ENCODE data around the gene C10orf71.

Gene C10orf71, protein sequence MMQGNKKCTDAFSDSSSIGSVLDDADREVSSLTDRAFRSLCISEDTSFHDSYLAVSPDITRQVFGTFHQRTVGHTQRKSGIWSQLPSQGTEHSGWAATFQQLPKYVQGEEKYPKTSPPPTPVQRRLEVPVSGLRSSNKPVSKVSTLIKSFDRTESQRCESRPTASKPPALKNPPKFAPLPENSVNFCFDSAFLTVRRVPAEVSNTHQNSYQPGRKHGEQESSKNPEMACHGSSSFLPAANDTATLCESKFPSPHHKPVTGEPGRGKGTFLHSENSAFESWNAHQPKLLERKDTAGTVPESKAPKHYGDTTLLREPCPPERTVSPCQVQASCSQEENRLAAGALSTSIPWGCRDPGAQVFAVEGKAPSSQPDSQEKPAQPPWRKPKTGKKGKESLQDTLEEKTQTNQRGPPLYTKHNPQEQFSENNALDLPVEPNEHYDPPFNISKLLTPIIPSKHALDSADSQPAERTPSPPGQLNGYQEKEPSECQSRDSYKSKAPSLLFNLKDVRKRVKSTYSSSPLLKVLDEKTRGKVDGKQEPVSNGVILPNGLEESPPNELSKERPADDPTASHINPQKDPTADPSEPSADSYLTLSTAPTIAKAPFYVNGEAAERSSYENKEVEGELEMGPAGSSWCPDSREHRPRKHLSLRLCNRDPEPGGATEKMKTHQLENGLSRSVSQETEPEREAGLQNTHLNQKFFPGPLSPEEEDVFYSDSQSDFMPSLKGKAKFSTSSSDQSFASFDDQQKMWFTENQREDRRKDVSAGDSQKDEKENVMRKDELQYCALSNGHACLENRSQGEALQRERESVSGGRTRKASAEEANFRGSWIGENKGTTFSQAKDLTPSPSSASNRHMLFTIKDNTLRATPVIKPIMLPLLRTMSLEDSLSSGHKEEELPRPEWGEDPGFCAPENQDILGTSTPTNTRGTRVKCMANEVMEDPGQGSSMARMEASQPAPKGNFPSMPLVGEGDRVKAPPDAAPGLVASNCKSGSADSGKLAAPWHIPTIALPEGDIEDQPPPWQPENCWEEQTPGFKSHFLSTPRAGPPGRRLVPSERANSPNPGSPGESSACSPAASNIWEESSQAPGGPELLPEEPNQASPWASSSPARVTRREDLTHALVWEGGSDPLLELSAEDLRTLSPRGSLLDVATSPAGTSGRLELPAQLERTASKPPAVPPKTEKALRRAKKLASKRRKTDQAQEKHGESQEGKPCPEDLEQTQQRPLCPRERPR (N-terminal part only)
- 0 reads per million in 4 donors for total RNA-seq

DNA sequence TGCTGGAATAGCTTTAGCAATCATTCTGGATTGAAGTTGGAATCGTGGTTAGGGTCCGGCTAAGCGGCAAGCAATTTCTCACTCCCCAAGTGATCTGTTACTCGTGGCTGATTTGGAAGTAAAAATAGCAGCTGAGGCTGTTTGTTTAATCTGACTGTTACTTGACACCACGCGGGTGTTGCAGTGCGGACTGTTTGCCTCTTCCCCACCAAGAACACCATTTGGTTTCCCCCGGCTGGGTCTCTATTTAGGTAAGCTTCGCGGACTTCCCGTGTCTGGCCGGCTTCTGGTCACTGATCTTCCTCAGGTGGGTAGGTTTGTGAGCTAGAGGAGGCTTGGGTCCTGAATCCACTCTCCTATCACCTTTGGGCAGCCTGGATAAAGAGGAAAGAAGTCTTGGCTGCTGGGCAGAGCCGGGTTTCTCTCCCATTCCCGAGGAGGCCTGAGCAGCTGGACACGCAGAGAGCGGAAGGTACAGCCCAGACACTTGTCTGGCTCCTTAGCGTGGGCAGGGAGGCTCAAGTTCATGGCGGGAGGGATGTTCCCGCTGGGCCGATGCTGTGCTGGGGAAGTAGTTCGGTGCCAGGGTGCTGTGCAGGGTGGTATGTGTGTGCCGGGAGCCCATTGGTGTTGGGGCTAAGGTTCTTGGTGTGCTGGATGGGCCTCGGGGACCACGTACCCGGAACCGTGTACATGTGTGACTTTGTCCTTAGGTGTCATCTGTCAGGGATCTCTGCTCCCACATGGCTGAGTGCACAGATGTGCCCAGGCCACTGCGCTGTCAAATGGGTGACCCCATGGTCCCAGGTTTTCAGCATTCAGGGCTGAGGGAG, at the start of gene C10orf71:
Gene C10orf71 (plus strand): TSS at position 188 of the 833 bp plus-strand sequence. CDS start 23,376 bp downstream, outside the sequence.
- DNase-seq, result no peak

GRCh38 chr10:49252313-49253034, 46.5 kb upstream of the C10orf71 start:
- DNase-seq, result no peak

- no peak for DNase-seq
These were observed 45.5 kb upstream of the C10orf71 start for GRCh38 chr10:49253340-49253906.

- DNase-seq, result no peak
These were observed 44.8 kb upstream of the C10orf71 start for GRCh38 chr10:49254150-49254549.

- peak in 1 of 5 donors; percentile 10 for DNase-seq
These were observed 44.2 kb upstream of the C10orf71 start for GRCh38 chr10:49254556-49255318.

GRCh38 chr10:49255883-49256282, 43.1 kb upstream of the C10orf71 start:
- DNase-seq, result no peak

- no peak for DNase-seq
These were observed 41.8 kb upstream of the C10orf71 start for GRCh38 chr10:49257154-49257553.

GRCh38 chr10:49257626-49258349, 41.2 kb upstream of the C10orf71 start:
- no peak for DNase-seq

- DNase-seq, result no peak
These were observed 40.7 kb upstream of the C10orf71 start for GRCh38 chr10:49258350-49258683.

DNA sequence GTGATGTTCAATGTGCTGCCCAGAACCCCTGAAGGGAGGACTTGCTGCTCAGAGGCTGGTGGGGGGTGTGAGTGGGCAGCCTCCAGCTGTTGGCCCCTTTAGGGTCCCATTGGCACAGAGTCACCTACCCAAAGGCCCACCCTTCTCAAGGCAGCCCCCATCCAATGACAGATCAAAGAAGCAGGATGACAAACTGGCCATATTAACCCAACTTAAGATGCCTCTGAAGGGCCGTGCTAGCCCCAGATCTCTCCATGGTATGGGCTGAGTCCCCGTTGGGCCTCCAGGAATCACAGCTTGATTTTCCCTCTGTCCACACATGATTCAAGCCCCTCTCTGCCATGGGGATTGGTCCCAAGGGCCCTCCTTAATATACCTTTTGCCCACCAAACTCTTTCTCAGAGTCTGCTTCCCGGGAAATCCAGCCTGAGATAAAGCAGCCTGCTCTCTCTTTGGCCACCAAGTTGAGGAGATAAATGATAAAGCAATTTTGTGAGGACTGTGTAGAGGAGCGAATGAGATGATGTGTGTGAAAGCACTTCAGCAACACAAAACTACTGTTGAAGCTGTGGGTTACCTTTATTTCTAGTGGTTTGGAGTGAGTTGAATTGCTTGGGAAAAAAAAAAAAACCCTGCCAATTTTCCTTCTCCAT, 38.2 kb upstream of the C10orf71 start:
- no peak for DNase-seq

DNA sequence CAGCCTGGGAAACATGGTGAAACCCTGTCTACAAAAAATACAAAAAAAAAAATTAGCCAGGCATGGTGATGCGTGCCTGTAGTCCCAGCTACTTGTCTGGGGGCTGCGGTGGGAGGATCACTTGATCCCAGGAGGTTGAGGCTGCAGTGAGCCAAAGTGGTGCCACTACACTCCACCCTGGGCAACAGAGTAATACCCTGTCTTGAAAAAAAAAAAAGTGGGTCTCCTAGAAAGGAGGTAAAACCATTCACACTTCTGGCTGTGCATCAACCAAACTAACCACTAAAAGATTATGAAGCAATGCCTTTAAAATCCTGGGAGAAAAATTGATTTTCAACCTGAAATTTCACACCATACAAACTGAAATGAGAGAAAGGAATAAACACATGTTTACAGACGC, 35.4 kb upstream of the C10orf71 start:
- DNase-seq, result no peak

DNA sequence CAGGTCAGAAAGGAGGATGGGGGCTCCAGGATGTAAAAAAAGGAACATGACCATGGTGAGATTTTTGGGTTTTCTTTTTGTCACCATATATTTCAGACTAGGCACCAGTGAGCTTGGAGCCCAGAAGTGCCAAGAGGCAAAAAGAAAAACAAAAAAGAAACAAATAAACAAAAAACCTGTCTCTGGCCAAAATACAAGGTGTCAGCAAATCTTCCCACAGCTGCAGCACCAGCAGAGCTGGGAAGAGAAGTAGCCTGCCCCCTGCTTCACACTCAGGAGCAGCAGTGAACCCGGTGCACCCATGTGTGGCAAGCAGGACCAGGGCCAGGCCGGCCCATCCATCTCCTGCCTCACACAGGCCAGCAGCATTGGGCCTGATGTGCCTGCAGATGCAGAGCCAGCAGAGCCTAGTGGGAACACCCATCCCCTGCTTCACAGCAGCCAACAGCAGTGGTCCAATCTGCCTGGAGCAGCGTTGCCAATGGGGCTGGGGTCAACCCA, 34.7 kb upstream of the C10orf71 start:
- DNase-seq, result no peak

- no peak for DNase-seq
These were observed 33.1 kb upstream of the C10orf71 start for GRCh38 chr10:49265885-49266284.

- DNase-seq, result no peak
These were observed 30.8 kb upstream of the C10orf71 start for GRCh38 chr10:49268185-49268584.

- no peak for DNase-seq
These were observed 29.4 kb upstream of the C10orf71 start for GRCh38 chr10:49269523-49269922.

GRCh38 chr10:49270565-49270964, 28.4 kb upstream of the C10orf71 start:
- DNase-seq, result no peak

GRCh38 chr10:49271346-49271745, 27.6 kb upstream of the C10orf71 start:
- DNase-seq, result no peak

GRCh38 chr10:49272251-49273081, 26.5 kb upstream of the C10orf71 start:
- DNase-seq, result no peak

All from T-helper 1 cell (primary cell).